Testis (tissue), 2 donors: ENCODE data around the gene LRRC1.

Experiments used
- POLR2A ChIP-seq: fragments of 450-650 bp; IDR thresholded peaks from one replicate; pipeline ENCODE4 v1.6.1; 2017; ENCODE audit warnings: antibody characterized with exemption, mild to moderate bottlenecking, moderate library complexity
- TF ChIP-seq, protein P1 (sequence below), 3 experiments: fragments of 450-650 bp in 2 of 3; fragments of 200-600 bp in 1 of 3; sonication (generic) in 1 of 3; IDR thresholded peaks; one replicate each; pipeline ENCODE4 v1.5.1; 2016 to 2019; ENCODE audit warnings: antibody characterized with exemption in 3 of 3, mild to moderate bottlenecking in 2 of 3, moderate library complexity in 1 of 3

- TF ChIP-seq, protein P1, sequence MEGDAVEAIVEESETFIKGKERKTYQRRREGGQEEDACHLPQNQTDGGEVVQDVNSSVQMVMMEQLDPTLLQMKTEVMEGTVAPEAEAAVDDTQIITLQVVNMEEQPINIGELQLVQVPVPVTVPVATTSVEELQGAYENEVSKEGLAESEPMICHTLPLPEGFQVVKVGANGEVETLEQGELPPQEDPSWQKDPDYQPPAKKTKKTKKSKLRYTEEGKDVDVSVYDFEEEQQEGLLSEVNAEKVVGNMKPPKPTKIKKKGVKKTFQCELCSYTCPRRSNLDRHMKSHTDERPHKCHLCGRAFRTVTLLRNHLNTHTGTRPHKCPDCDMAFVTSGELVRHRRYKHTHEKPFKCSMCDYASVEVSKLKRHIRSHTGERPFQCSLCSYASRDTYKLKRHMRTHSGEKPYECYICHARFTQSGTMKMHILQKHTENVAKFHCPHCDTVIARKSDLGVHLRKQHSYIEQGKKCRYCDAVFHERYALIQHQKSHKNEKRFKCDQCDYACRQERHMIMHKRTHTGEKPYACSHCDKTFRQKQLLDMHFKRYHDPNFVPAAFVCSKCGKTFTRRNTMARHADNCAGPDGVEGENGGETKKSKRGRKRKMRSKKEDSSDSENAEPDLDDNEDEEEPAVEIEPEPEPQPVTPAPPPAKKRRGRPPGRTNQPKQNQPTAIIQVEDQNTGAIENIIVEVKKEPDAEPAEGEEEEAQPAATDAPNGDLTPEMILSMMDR (IDR thresholded peaks at IDR 0.05), result no peak
- TF ChIP-seq POLR2A, result no peak
Observed at GRCh38 chr6:53879608-53880007, 84.8 kb downstream of the LRRC1 start.
